NB4 (cell line): Measurements from ENCODE around the gene FOXE3.

Source experiments
- POLR2A ChIP-seq: IDR thresholded peaks from 2 replicates; pipeline ENCODE4 v1.6.1; 2011; ENCODE audit warnings: mild to moderate bottlenecking; ENCODE audit not compliant: insufficient read length; ENCODE audit errors: extremely low read depth
- TF ChIP-seq, protein P1 (sequence below): IDR thresholded peaks from one replicate; pipeline ENCODE4 v1.5.1; 2012; ENCODE audit warnings: low read depth, low read length
- TF ChIP-seq, protein P2 (sequence below): IDR thresholded peaks from 2 replicates; pipeline ENCODE4 v1.6.1; 2011; ENCODE audit warnings: low read depth, low read length

DNA sequence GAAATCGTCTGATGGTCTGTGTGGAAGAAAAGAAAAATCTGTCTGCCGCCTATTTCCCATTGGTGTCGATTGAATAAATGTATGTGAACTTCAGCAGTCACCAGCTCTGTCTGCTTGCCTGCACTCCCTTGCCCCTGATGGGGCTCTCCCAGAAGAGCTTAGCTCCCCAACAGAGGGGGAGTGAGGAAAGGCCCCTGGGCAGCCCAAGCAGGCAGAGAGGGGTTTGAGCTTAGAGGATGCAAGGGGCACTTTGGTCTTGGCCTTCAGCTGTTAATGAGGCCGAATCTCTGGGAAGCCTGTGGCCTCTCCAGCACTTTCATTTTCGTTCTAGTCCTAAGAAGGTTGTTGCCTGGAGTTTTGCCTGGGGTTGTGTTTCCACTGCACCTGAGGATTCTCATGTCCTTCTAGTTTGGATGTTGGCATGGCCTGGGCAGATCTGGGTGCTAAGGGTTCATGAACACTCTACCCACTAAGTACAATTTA is 24.6 kb downstream of the FOXE3 start:
- TF ChIP-seq, protein P1, sequence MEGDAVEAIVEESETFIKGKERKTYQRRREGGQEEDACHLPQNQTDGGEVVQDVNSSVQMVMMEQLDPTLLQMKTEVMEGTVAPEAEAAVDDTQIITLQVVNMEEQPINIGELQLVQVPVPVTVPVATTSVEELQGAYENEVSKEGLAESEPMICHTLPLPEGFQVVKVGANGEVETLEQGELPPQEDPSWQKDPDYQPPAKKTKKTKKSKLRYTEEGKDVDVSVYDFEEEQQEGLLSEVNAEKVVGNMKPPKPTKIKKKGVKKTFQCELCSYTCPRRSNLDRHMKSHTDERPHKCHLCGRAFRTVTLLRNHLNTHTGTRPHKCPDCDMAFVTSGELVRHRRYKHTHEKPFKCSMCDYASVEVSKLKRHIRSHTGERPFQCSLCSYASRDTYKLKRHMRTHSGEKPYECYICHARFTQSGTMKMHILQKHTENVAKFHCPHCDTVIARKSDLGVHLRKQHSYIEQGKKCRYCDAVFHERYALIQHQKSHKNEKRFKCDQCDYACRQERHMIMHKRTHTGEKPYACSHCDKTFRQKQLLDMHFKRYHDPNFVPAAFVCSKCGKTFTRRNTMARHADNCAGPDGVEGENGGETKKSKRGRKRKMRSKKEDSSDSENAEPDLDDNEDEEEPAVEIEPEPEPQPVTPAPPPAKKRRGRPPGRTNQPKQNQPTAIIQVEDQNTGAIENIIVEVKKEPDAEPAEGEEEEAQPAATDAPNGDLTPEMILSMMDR: no peak
- TF ChIP-seq, protein P2, sequence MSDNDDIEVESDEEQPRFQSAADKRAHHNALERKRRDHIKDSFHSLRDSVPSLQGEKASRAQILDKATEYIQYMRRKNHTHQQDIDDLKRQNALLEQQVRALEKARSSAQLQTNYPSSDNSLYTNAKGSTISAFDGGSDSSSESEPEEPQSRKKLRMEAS: no peak
- no peak for TF ChIP-seq POLR2A
